SU-DHL-6 (cell line): ENCODE data around the gene CPB1.
"Not testable (repeated sequence)": the region's sequence is repeated elsewhere in the genome, so short reads cannot be mapped to it uniquely, and the experiment has no call there.

Experiments used
- CTCF ChIP-seq: fragments of 200-600 bp; sonication (generic); IDR thresholded peaks from one replicate; pipeline ENCODE4 v1.5.1; 2017; ENCODE audit warnings: antibody characterized with exemption, mild to moderate bottlenecking, low read length, moderate library complexity; ENCODE audit not compliant: insufficient read depth, poor library complexity, severe bottlenecking
- EZH2phosphoT487 ChIP-seq: fragments of 200-600 bp; sonication (generic), shearing (Covaris generic); conservative IDR thresholded peaks from 2 replicates; pipeline ENCODE4 v1.6.1; 2018; ENCODE audit warnings: mild to moderate bottlenecking, antibody characterized with exemption, low read length, moderate library complexity, mixed read lengths

- not testable (repeated sequence) for TF ChIP-seq CTCF, EZH2phosphoT487
These were observed 42.6 kb upstream of the CPB1 start for GRCh38 chr3:148785026-148785425.
